ENCODE results near the gene ARL3. TPM values are rescaled to one million over a fixed set of nuclear protein-coding genes. Genes with fewer than 3 reads are reported as not detected.

Gene ARL3
- total RNA-seq, 1 experiment from 2014 or later = 13.3 TPM

DNA sequence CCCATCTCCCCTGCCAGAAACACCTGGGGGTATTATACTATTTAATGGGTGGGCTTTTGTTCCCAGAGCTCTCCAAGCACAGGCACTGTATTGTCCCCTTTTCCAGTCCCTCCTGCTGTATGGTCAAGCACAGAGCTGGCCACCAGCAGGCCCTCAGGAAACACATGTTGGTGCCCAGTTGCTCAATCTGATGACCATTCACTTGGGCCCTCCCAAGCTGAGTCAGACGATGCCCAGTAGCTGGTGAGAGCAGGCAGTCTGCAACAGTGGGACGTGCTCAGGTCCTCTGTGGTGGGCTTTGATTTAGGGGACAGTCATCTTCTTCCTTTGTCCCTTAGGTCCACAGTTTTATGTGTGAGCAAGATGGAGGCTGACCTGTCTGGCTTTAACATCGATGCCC, 12.1 kb upstream of the ARL3 start:
- intact Hi-C loops (cut with micrococcal nuclease) = loop anchor here (5.0 kb wide), 3 partner anchors 191 to 606 kb away; partner anchors contain the start of gene CNNM2
- Histone ChIP-seq H3K27ac (ENCODE audit: low read depth, low read length) (no peak overlapping the region), H3K9me2 (ENCODE audit: insufficient read depth) (no peaks in the 10 kb centered on the region), H3K4me2 (ENCODE audit: low read length) (no peak overlapping the region), H3K4me3 (replicated peaks in 1 of 2; ENCODE audit: low read depth in 1 of 2, low read length in 2 of 2) (no peak overlapping the region), H2AFZ (ENCODE audit: low read depth, low read length, poor library complexity, severe bottlenecking) (no peak overlapping the region), H3K36me3 (ENCODE audit: control insufficient read depth in 1 of 2, insufficient read depth in 2 of 2, low read length in 2 of 2) (peaks cover 16 to 22% of the 10 kb centered on the region in 2 experiments; a peak in 2 of 4 replicates), H3K9me3 (ENCODE audit: control insufficient read depth in 1 of 2, insufficient read depth in 1 of 2, low read depth in 1 of 2, low read length in 2 of 2) (no peaks in the 10 kb centered on the region), H3K27me3 (ENCODE audit: insufficient read depth, low read length) (no peaks in the 10 kb centered on the region), H3K4me1 (ENCODE audit: control insufficient read depth in 1 of 2, insufficient read depth in 2 of 2, low read length in 2 of 2) (no peaks in the 10 kb centered on the region), H3K79me2 (ENCODE audit: insufficient read depth, low read length) (peaks cover 14% of the 10 kb centered on the region), H4K20me1 (ENCODE audit: insufficient read depth) (no peaks in the 10 kb centered on the region), H3K9ac (ENCODE audit: low read length) (no peak overlapping the region)
- CTCF ChIA-PET = interaction anchor here (1.5 to 1.6 kb wide), 2 partner anchors 12 to 175 kb away, joined by 6 to 8 read pairs; partner anchors contain the start of genes ARL3 and SFXN2
- RAD21 ChIA-PET (ENCODE audit: low non-redundant PET in 1 of 2, low total read pairs in 2 of 2, uncharacterized antibody in 2 of 2, unreplicated experiment in 2 of 2) = no interaction called here
- BruUV-seq (replicated peaks) = no TSS peak
- ATAC-seq (no peak), DNase-seq (ENCODE audit: low read depth, low spot score) (no peak)
- POLR2A ChIA-PET = no interaction called here
- no peak for TF ChIP-seq POLR2A (IDR thresholded peaks at IDR 0.05; ENCODE audit: borderline replicate concordance, extremely low read depth, insufficient read depth, insufficient read length)
- no peak for TF ChIP-seq TCF7L2 (IDR thresholded peaks at IDR 0.05; ENCODE audit: borderline replicate concordance, extremely low read depth, insufficient read depth, insufficient read length)
- TF ChIP-seq EZH2phosphoT487 (IDR thresholded peaks at IDR 0.05; ENCODE audit: borderline replicate concordance) = no peak
- no peak for TF ChIP-seq ZFX (IDR thresholded peaks at IDR 0.05)
- no peak for TF ChIP-seq RAD21 (IDR thresholded peaks at IDR 0.05; ENCODE audit: low read depth)
- TF ChIP-seq FOSL1 (IDR thresholded peaks at IDR 0.05; ENCODE audit: low read depth) = no peak
- no peak for TF ChIP-seq YY1 (IDR thresholded peaks at IDR 0.05; ENCODE audit: extremely low read depth, insufficient replicate concordance, low read depth, low read length)
- TF ChIP-seq SIN3A (IDR thresholded peaks at IDR 0.05; ENCODE audit: low read depth) = no peak
- TF ChIP-seq, protein P1, sequence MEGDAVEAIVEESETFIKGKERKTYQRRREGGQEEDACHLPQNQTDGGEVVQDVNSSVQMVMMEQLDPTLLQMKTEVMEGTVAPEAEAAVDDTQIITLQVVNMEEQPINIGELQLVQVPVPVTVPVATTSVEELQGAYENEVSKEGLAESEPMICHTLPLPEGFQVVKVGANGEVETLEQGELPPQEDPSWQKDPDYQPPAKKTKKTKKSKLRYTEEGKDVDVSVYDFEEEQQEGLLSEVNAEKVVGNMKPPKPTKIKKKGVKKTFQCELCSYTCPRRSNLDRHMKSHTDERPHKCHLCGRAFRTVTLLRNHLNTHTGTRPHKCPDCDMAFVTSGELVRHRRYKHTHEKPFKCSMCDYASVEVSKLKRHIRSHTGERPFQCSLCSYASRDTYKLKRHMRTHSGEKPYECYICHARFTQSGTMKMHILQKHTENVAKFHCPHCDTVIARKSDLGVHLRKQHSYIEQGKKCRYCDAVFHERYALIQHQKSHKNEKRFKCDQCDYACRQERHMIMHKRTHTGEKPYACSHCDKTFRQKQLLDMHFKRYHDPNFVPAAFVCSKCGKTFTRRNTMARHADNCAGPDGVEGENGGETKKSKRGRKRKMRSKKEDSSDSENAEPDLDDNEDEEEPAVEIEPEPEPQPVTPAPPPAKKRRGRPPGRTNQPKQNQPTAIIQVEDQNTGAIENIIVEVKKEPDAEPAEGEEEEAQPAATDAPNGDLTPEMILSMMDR (IDR thresholded peaks at IDR 0.05 in 2 of 3, conservative IDR thresholded peaks at IDR 0.05 in 1 of 3; ENCODE audit: borderline replicate concordance in 1 of 3, insufficient read depth in 1 of 3, low read depth in 2 of 3, low read length in 2 of 3) = no peak
- TF ChIP-seq CBX3 (IDR thresholded peaks at IDR 0.05; ENCODE audit: low read depth) = no peak

All from HCT116 (cell line).